Hematopoietic multipotent progenitor cell treated with erythropoietin and hydrocortisone succinate and interleukin-3 and kit ligand, for 15 days (in vitro differentiated cells): ENCODE measurements around the gene RPH3AL.
"Not testable (repeated sequence)": the region's sequence is repeated elsewhere in the genome, so short reads cannot be mapped to it uniquely, and the experiment has no call there.

ENCODE experiments used
- DNase-seq: peaks from one replicate; pipeline ENCODE4 v3.0.0-alpha.2; 2015; ENCODE audit warnings: low spot score

RPH3AL gene

DNA sequence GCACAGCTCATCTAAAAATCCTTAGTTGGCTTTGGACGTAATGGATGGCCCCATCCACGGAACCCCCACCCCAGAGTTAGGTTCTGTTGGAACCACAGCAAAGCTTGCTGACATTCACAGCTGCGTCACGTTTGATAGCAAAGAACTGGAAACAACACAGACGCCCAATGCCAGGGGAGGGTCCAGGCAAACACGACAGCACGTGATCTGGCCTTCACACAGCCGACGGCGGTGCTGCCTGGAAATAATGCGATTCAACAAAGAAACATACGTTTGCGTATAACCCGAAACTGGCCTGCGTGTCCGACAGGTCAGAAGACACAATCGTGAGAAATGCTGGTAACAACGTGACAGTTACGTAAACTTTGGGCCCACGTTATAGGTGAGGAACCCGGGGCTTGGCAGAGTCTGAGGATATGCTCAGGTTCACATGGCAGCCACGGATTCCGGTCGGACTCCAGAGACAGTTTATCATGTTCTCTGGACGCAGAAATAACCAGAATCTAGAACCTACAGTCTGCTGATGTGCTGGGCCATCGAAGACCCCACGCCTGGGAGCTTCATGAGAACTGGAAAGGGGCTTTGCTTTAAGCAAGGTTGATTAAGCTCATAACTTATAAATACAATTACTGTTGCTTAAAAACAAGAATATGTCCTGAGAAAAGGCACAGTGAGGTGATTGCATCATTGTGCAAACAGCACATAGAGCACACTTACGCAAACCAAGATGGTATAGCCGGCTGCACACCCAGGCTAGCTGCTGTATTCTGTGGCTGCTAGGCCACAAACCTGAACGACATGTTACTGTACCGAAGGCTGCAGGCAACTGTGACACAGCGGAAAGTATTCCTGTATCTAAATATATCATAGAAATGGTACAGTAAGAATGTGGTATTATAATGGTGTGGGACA, 70.4 kb downstream of the RPH3AL start:
- DNase-seq: no peak

DNA sequence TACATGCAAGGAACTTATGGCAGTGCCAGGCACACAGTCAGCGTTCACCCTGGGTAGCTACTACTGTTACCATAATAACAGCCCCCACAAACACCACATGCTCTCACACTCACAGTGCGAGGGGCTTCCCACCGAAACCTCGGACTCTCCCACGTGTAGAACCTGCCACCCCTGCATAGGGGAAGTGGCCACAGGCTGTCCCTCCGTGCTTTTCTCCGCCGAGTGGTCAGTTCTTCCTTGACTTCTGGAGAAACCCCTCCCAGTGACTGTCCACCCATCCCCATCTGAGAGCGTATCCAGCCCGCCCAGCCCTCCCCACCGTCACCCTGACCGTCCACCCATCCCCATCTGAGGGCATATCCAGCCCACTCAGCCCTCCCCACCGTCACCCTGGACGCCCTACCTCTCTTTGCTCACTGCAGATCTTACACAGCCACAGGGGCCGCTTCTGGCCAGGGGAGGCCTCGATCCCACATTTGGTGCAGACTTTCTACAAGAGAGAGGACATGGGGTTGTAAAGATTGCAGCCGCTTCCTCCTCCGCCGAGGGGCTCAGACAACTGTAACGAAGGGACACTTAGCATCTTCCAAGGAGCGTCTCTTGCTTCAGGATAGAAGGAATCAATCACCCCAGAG, 71.1 kb downstream of the RPH3AL start:
- no peak for DNase-seq

DNA sequence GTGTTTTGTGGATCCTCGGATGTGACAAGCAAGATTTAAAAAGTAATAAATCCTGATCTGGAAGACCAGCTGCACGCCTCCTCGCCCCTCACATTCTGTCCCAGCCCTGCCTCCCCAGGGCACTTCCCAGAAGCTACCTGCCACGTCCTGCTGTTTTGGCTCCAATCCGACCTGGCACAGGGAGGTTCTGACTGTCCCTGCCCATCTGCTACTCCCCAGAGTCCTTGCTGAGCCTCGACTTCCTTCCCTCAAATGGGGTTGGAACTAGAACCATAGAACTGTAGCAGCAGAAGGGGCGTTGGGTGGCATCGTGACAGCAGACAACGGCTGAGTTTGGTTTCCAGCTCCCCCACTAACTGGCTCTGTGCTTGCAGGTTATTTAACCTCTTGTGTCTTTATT, 71.7 kb downstream of the RPH3AL start:
- no peak for DNase-seq

DNA sequence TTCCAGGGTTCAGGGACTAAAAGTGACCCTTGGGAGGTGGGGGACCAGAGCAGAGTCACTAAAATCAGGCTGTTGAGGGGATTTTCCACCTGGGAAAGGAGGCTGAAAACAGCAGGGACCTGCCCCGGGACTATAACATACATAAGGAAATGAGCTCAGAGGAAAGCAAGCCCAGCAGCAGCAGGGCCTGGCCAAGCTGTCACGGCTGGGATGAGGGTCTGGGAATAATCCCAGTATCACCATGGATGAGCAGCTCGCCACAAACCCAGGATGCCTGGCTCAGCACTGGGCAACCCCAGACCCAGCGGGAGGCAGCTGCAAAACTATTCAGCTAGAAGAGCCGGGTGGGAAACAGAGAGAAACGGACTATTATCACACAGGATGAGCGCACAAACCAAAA, 72.4 kb downstream of the RPH3AL start:
- no peak for DNase-seq

DNA sequence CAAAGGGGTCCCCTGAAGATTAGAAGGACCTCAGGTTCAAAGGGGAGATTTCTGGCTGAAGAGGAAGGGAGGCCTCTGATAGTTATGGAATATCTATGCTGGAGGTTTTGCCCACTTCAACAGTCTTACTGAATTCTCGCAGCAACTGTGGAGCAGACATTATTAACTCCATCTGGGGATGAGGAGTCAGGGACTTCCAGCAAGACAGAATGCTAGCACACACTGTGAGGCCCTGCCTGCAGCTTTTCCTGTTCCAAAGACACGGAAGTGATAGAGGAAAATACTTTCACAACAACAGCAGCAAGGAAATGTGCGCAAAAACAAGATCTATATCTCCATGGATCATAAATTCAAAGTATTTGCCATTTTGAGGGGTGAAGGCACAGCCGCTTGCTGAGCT, 72.8 kb downstream of the RPH3AL start:
- DNase-seq: no peak

DNA sequence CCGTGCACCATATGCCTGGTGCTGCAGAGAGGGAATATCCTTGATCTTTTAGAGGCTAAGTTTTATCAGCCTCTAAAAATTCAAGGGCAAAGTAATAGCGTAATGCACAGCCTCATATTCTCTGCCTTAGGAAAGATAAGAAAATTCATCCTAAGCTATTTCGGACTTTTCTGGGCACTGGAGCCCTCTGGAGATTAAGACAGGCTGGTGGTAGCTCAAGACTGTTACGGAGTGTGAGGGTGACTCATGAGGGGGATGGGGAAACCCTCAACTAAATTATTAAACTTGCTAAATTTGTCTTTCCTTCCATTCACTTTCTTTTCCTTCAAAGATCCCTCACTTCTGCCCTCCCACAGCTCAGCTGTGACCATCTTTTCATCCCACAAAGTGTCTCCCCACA, 73.3 kb downstream of the RPH3AL start:
- DNase-seq: no peak

DNA sequence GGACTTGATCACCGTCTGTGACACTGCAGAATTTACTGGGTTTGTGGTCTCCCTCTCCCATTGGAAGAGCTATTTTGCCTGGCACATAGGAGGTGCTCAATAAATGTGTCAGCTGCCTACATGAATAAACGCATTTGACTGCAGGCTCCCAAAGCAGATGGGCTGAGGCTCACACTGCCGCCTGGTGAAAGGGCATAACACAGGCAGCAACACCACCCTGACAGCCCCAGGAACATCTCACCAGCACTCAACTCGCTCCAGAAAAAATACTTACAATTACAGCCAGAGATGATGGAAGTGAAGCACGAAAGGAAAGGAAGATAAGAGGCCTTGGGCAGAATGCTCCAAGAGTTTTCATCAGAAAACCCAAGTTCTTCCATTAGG, 73.9 kb downstream of the RPH3AL start:
- DNase-seq: no peak

DNA sequence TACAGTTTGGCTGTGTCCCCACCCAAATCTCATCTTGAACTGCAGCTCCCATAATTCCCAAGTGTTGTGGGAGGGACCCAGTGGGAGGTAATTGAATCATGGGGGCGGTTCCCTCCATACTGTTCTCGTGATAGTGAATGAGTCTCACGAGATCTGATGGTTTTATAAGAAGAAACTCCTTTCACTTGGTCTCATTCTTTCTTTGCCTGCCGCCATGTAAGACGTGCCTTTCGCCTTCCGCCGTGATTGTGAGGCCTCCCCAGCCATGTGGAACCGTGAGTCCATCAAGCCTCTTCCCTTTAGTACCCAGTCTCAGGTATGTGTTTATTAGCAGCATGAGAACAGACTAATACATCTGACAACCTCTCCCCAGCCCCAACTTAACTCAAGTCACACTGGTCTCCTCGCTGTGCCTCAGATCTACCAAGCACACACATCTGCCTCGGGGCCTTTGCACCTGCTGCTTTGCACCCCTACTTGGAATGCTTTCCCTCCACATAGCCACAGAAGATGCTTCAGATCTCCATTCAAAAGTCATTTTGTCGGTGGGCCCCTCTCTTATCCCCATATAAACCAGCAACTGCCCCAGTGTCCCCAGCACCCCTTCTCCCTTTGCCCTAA, 74.4 kb downstream of the RPH3AL start:
- DNase-seq: no peak

DNA sequence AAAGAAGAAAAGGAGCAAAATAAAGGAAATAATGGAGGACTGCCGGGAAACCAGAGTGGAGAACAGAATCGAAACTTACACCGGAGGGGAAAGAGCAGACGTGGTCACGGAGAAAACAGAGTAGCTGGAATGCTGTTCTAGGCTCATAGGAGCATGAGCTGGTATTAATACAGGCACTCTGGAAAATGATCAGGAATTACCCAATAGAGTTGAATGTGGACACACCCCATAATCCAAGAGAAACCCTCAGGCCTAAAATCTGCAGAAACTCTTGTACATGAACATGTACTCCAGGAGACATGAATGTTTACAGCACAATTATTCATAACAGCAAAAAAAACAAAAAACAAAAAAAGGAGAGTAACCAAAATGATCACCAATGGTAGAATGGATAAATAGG, 77.7 kb downstream of the RPH3AL start:
- no peak for DNase-seq

DNA sequence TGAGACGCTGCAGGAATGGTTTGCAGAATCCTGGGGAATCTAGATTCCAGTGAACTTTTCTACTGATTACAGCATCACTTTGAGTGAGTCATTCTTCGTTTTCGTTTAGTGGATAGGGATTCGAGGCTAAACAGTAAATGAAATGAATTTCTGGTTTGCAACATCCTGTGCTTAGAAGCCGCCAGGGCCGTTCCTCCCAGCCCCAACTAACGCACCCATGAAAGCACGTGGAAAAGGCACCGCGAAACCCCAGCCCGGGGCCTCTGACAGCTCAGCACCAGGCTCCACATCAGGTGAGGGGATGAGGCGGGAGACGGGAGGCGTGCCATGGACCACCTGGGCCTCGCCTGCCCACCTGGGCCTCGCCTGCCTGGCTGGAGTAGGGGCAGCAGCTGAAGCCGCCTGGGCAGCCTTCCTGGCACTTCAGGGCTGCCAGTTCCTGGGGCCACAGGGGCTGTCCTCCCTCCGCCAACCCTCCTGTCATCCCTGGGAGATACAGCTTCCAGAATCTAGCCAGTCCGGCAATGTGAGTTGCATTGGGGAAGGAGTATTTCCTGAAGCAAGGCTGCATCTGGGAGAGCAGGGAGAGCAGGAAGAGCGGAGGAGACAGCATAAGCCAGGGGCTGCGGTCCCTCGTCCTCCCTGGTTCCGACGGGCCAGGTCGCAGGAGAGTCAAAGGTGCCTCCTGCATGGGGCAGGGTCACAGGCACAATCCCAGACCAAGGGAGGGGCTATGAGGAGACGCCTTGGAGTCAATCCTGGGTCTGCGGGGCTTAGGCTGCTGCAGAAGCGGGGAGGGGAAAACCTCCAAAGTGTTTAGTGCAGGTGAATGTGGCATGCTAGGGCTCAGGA, 78.4 kb downstream of the RPH3AL start:
- no peak for DNase-seq

DNA sequence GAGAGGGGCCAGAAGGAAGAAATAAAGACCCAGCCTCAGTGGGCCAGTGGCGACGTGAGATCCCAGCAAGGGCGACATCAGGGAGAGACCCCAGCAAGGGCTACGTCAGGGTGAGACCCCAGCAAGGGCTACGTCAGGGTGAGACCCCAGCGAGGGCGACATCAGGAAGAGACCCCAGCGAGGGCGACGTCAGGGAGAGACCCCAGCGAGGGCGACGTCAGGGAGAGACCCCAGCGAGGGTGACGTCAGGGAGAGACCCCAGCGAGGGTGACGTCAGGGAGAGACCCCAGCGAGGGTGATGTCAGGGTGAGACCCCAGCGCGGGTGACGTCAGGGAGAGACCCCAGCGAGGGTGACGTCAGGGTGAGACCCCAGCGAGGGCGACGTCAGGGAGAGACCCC, 79.8 kb downstream of the RPH3AL start:
- not testable (repeated sequence) for DNase-seq

DNA sequence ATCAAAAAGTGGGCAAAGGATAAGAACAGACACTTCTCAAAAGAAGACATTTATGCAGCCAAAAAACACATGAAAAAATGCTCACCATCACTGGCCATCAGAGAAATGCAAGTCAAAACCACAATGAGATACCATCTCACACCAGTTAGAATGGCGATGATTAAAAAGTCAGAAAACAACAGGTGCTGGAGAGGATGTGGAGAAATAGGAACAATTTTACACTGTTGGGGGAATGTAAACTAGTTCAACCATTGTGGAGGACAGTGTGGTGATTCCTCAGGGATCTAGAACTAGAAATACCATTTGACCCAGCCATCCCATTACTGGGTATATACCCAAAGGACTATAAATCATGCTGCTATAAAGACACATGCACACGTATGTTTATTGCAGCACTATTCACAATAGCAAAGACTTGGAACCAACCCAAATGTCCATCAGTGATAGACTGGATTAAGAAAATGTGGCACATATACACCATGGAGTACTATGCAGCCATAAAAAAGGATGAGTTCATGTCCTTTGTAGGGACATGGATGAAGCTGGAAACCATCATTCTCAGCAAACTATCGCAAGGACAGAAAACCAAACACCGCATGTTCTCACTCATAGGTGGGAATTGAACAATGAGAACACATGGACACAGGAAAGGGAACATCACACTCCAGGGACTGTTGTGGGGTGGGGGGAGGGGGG, 80.5 kb downstream of the RPH3AL start:
- DNase-seq: not testable (repeated sequence)

DNA sequence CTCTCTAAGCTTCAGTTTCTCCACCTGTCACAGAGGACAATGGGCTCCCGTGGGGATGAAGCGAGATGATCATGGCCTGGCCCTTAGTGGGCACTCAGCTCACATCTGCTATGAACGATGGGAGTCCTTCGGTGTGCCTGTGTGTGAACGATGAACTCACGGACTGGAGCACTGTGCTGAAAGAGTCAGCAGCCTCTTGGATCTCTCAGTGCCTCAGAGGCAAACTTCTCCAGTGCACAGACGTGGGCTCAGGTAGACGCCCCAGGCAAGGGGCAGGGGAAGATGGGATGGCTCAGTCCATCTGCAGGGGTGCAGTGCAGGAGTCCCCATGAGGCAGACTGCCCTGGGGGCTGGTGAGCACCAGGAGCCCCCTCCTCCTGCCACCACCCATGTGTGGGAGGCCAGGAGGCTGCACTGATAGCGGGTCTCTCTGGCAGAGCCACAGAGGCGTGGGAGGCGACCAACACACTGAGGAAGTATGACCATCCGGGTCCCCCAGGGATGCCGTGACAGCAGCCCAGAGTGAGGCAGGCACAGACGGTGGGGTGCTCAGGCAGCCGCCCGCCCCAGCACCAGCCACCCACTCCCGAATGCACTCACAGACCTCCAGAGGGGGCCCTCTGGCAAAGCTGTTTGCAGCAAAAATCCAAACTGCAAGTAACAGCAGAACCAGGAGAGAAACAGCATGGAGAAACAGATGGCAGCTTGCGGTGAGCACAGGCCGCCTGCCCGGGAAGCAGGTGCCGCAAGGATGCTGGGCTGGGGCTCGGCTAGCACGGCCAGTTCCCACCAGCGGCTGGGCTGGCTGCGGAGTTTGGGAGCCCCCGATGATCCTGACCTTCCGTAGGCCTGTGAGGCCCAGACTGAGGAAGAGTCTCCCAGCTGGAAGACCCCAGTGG, 82.7 kb downstream of the RPH3AL start:
- DNase-seq: no peak

DNA sequence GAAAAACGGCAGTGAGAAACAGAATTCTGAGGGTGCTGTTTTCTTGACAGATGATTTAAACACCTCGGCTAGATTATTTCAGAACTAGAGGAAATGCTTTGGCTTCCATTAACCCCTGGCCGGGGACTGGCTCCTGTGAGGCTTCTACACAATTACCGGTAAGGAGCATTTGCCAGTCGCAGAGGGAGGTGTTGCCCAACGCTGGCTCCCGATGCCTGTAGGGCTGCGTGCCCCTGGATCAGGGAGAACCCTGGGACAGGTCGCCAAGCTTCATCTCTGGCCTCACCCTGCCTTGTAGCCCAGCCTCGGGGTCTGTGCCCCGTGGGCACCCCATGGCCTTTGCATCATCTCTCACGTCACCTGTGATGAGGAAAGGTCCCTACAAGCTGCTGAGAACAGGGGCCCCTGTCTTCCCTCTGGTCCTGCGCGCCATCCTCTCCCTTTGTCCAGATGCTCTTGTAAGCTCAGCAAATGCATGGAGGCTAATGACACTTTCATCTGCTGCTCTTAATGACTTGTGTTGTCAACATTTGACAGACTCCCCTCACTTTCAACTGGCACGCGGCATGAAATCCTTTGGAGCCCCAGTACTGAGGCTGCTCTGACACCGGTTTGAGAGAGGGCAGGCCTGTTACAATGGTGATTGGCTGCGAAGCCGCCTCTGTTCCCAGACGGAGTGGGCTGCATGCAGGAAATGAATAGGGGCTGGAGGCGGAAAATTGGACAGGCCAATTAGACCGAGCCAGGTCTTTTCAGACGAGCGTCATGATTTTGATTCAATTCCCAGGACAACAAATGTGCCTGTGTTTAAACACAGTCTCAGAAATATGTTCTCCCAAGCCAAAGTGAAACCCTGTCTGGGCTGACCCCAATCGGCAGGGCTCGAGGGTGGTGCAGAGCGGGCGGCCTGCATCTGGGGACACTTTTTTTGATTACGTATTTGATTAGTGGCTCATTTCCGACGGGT, 85.6 kb downstream of the RPH3AL start:
- no peak for DNase-seq

DNA sequence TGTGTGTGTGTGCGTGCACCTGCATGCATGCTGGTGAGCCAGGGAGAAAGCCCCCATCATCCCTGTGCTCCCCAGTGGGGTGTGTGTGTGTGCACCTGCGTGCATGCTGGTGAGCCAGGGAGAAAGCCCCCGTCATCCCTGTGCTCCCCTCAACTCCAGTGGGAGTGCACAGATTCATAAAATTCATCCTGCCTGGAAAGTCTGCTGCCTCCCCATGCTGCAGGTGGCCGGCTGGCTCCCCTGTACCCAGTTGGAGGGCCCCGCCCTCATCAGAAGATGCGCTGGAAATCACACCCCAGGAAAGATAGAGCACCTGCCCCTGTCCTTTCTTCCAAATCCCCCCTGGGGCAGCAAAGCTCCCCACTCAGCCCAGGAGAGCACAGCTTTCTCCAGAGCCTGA, 86.4 kb downstream of the RPH3AL start:
- DNase-seq: no peak

DNA sequence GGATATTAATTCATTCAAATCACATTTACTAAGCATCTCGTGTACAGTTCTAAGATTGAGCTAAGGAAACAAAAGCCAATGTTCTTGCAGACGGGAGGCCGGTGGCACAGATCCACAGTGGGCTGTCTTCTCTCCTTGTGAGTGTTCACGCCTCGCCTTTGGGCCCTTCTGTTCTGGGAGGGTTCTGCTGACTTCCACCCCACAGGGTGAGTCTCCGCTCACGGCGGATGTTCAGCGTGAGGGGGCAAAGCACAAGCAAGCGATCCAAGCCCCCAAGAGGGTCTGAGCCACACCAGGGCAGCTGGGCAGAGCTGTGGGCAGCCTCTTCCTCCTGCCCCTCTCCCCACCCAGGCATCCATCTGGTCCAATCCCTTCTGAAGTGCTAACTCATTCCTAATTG, 86.9 kb downstream of the RPH3AL start:
- DNase-seq: no peak

DNA sequence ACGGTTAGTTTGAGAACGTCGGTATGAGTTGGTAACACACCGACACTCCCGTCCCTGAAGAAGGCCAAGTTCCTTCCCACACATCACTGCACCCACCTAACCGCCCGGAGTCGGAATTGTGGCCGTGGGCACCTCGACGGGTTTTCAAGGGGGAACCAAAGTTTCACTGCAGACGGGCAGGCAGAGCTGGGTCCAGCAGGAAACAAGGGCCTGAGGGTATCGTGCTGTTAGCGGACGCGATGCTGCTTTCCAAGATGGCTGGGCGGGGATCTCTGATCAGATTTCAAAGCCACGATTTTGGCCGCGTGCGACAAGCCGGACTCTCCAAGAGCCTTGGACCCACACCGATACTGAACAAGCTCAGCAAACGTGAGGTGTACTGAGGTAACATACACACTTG, 88.8 kb downstream of the RPH3AL start:
- no peak for DNase-seq

DNA sequence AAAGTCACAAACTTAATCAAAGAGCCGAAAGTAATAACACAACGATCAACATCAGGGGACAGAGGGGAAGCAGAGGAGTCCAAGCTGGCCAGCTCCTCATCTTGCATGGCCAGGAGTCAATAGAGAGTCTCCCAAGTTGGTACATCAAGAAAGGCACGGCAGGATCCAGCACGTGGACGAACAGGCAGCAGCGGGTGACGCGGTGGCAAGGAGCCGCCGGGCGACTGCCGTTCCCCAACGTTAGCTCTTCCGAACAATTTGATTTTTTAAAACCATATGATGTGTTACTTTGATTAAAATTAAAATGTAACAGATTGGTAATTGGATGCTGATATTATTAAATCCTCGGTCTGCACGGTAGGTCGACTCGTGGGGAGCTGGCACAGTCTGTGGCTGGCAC, 89.3 kb downstream of the RPH3AL start:
- DNase-seq: no peak

DNA sequence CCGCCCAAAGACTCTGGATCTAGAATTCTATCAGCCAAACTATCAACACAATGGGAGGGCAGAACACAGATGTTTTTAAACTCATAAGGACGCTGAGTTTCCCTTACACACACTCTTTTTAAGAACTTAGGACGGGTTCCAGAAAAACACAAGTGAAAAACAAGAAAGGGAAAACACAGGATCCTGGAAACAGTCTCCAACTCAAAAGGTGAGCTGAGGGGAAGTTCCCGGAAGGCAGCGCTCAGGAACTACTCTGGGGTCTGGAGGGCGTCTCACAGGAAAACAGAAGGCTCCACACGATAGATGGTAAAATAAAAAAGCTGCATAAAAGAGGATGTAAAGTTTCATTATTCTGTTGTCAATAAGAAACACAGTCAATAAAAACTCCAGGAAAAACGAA, 91.0 kb downstream of the RPH3AL start:
- no peak for DNase-seq
